ENCODE measurements around the gene SMNDC1.

Gene SMNDC1

DNA sequence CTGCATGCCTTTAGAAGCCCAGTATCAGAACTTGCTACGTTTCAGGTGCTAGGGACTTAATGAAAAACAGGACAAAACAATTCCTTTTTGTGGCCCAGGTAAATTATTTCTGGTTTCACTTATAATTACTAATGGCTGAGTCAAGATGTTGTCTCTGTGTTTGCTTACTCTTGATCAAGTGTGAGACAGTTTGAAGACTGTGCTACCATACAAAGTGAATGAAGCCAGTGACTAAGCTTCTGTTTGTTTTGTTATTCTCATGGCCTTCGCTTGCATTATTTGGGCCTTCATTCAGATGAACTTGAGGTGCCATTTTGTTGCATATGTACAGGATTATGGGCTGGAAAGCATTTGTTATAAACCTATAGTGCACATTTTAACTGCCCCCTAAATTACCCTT is 17.9 kb downstream of the SMNDC1 start:
- Histone ChIP-seq H3F3A (ENCODE audit: low read depth) (no peaks in the 10 kb centered on the region), H3K79me2 (ENCODE audit: insufficient read depth, low read length) (no peaks in the 10 kb centered on the region), H2AFZ (ENCODE audit: low read length) (no peak overlapping the region), H3K36me3 (ENCODE audit: insufficient read depth, low read length) (peaks cover 64% of the 10 kb centered on the region; the same call in 1 of the 2 replicates), H3K4me3 (ENCODE audit: low read length, poor library complexity, severe bottlenecking) (no peak overlapping the region), H3K4me2 (ENCODE audit: low read depth, low read length, poor library complexity, severe bottlenecking) (no peak overlapping the region), H3K4me1 (ENCODE audit: insufficient read depth, low read length, poor library complexity, severe bottlenecking) (no peaks in the 10 kb centered on the region), H3K9me2 (replicated peaks; ENCODE audit: low read depth, low read length) (no peaks in the 10 kb centered on the region), H4K20me1 (ENCODE audit: insufficient read depth, low read length, poor library complexity, severe bottlenecking) (no peaks in the 10 kb centered on the region), H3K27me3 (ENCODE audit: insufficient read depth, low read length, poor library complexity, severe bottlenecking) (no peaks in the 10 kb centered on the region), H3K9ac (ENCODE audit: low read depth, low read length, poor library complexity, severe bottlenecking) (no peak overlapping the region), H3K9me3 (ENCODE audit: insufficient read depth, low read depth, low read length) (no peaks in the 10 kb centered on the region)
- no peak for TF ChIP-seq EZH2phosphoT487 (IDR thresholded peaks at IDR 0.05; ENCODE audit: borderline replicate concordance)
- TF ChIP-seq, protein P1, sequence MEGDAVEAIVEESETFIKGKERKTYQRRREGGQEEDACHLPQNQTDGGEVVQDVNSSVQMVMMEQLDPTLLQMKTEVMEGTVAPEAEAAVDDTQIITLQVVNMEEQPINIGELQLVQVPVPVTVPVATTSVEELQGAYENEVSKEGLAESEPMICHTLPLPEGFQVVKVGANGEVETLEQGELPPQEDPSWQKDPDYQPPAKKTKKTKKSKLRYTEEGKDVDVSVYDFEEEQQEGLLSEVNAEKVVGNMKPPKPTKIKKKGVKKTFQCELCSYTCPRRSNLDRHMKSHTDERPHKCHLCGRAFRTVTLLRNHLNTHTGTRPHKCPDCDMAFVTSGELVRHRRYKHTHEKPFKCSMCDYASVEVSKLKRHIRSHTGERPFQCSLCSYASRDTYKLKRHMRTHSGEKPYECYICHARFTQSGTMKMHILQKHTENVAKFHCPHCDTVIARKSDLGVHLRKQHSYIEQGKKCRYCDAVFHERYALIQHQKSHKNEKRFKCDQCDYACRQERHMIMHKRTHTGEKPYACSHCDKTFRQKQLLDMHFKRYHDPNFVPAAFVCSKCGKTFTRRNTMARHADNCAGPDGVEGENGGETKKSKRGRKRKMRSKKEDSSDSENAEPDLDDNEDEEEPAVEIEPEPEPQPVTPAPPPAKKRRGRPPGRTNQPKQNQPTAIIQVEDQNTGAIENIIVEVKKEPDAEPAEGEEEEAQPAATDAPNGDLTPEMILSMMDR (conservative IDR thresholded peaks at IDR 0.05; ENCODE audit: low read length), result no peak

DNA sequence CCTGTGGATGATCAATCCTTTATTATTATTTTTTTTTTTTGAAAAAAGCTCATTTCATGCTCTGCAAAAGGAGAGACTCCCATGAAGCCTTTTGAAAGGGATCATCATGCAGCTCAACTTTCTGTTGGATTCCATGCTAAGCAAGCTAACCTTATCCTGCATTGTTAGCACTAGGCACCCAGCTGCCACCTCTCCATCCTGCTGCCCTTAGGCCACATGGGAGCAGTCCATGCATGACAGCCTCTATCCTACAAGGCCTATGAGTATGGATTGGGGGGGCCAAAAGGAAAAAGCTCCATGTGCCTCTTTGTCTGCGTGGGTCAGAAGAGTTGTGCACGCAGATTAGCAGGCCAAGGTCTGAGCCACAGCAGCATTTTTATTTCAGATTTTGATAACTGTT is 19.2 kb downstream of the SMNDC1 start:
- no peaks in the 10 kb centered on the region for H3K9me3 ChIP-seq (ENCODE audit: insufficient read depth, low read depth, low read length)
- no peaks in the 10 kb centered on the region for H3K9me2 ChIP-seq (replicated peaks; ENCODE audit: low read depth, low read length)
- H3K9ac ChIP-seq (ENCODE audit: low read depth, low read length, poor library complexity, severe bottlenecking), result no peak overlapping the region
- peaks cover 59% of the 10 kb centered on the region; the same call in 1 of the 2 replicates for H3K36me3 ChIP-seq (ENCODE audit: insufficient read depth, low read length)
- no peaks in the 10 kb centered on the region for H3K79me2 ChIP-seq (ENCODE audit: insufficient read depth, low read length)
- TF ChIP-seq EZH2phosphoT487 (IDR thresholded peaks at IDR 0.05; ENCODE audit: borderline replicate concordance), result no peak
- TF ChIP-seq, protein P1 (conservative IDR thresholded peaks at IDR 0.05; ENCODE audit: low read length), result no peak
- H3K27me3 ChIP-seq (ENCODE audit: insufficient read depth, low read length, poor library complexity, severe bottlenecking), result no peaks in the 10 kb centered on the region
- H2AFZ ChIP-seq (ENCODE audit: low read length), result no peak overlapping the region
- H3K4me3 ChIP-seq (ENCODE audit: low read length, poor library complexity, severe bottlenecking), result no peak overlapping the region
- H3K4me2 ChIP-seq (ENCODE audit: low read depth, low read length, poor library complexity, severe bottlenecking), result no peak overlapping the region
- no peaks in the 10 kb centered on the region for H3F3A ChIP-seq (ENCODE audit: low read depth)
- no peaks in the 10 kb centered on the region for H4K20me1 ChIP-seq (ENCODE audit: insufficient read depth, low read length, poor library complexity, severe bottlenecking)
- H3K4me1 ChIP-seq (ENCODE audit: insufficient read depth, low read length, poor library complexity, severe bottlenecking), result no peaks in the 10 kb centered on the region

DNA sequence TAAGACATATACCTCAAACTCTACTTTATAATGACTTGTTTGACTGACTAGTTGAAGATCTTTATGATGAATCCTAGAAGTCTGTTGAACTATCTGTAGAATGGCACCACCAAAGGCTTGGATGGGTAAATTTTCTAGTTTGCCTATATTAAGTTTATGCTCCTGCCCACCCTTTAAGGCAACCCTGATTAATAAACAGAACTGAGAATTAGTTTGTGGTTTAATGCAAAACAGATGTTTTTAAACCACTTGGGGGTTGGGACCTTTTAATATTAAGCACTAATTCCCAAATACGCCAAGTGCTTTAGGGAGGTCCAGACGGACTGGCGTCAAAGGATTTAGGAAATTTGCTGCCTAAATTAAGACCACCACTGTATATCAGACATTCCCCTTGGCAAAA is 20.5 kb downstream of the SMNDC1 start:
- TF ChIP-seq EZH2phosphoT487 (IDR thresholded peaks at IDR 0.05; ENCODE audit: borderline replicate concordance), result no peak
- TF ChIP-seq, protein P1 (conservative IDR thresholded peaks at IDR 0.05; ENCODE audit: low read length), result no peak
- Histone ChIP-seq H4K20me1 (ENCODE audit: insufficient read depth, low read length, poor library complexity, severe bottlenecking) (no peaks in the 10 kb centered on the region), H3K79me2 (ENCODE audit: insufficient read depth, low read length) (no peaks in the 10 kb centered on the region), H2AFZ (ENCODE audit: low read length) (no peak overlapping the region), H3K36me3 (ENCODE audit: insufficient read depth, low read length) (peaks cover 54% of the 10 kb centered on the region; the same call in 1 of the 2 replicates), H3F3A (ENCODE audit: low read depth) (no peaks in the 10 kb centered on the region), H3K4me1 (ENCODE audit: insufficient read depth, low read length, poor library complexity, severe bottlenecking) (peaks cover 1% of the 10 kb centered on the region), H3K9me3 (ENCODE audit: insufficient read depth, low read depth, low read length) (no peaks in the 10 kb centered on the region), H3K27me3 (ENCODE audit: insufficient read depth, low read length, poor library complexity, severe bottlenecking) (no peaks in the 10 kb centered on the region), H3K9ac (ENCODE audit: low read depth, low read length, poor library complexity, severe bottlenecking) (no peak overlapping the region), H3K4me2 (ENCODE audit: low read depth, low read length, poor library complexity, severe bottlenecking) (no peak overlapping the region), H3K4me3 (ENCODE audit: low read length, poor library complexity, severe bottlenecking) (no peak overlapping the region), H3K9me2 (replicated peaks; ENCODE audit: low read depth, low read length) (no peaks in the 10 kb centered on the region)

Measured in Loucy (cell line).